ENCODE measurements around the gene ADCY4.
A peak's percentile ranks its signal among the peaks of the same experiment; 100 is the strongest.

Gene ADCY4

DNA sequence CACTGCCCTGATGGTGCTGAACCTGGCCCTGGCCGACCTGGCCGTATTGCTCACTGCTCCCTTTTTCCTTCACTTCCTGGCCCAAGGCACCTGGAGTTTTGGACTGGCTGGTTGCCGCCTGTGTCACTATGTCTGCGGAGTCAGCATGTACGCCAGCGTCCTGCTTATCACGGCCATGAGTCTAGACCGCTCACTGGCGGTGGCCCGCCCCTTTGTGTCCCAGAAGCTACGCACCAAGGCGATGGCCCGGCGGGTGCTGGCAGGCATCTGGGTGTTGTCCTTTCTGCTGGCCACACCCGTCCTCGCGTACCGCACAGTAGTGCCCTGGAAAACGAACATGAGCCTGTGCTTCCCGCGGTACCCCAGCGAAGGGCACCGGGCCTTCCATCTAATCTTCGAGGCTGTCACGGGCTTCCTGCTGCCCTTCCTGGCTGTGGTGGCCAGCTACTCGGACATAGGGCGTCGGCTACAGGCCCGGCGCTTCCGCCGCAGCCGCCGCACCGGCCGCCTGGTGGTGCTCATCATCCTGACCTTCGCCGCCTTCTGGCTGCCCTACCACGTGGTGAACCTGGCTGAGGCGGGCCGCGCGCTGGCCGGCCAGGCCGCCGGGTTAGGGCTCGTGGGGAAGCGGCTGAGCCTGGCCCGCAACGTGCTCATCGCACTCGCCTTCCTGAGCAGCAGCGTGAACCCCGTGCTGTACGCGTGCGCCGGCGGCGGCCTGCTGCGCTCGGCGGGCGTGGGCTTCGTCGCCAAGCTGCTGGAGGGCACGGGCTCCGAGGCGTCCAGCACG lies 18.9 kb downstream of the ADCY4 start:
- DNase-seq (ENCODE audit: low spot score) = no peak

- DNase-seq (ENCODE audit: low spot score) = no peak
These were observed 19.5 kb downstream of the ADCY4 start for GRCh38 chr14:24315243-24315806.

GRCh38 chr14:24314377-24315193 lies 20.3 kb downstream of the ADCY4 start:
- DNase-seq (ENCODE audit: low spot score) = no peak

- no peak for DNase-seq (ENCODE audit: low spot score)
These were observed 21.0 kb downstream of the ADCY4 start for GRCh38 chr14:24313913-24314312.

GRCh38 chr14:24312736-24313507 lies 21.9 kb downstream of the ADCY4 start:
- DNase-seq (ENCODE audit: low spot score) = no peak

DNA sequence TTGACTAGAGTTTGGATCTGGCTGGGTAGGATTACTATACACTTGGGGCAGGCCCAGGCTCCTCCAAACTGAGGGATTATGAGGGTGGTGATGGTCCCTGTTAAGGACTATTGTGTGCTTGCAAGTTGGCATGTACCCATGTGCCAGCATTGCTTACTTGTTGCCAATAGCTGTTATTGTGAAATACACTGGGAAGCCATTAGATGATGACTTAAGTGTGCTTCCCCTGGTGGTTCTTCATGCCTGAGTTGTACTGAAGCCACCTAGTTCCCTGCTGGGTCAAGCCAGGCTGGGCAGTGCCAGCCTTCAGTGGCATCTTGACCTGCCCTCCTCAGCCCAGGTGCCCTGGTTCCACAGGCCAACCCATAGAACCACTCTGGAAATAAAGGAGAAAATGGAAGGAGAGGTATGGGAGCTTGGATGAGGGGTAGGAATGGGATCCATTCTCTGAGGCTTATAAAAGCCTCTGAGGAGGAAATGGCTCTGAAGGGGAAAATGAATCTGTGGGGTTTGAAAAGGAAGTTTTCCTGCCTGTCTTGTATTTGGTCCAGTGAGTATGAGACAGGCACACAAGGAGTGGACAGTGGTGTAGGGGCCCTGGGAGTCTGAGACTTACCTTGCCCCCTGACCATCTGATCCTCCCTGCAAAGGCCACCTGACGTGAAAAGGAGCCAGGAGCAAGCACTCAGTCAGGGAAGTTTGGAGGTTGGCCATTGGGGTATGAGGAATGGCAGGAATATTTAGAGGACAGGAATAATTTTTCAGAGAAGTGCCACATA lies 22.8 kb downstream of the ADCY4 start:
- DNase-seq (ENCODE audit: low spot score) = no peak

- DNase-seq (ENCODE audit: low spot score) = peak; percentile 47
These were observed 23.9 kb downstream of the ADCY4 start, which contains the start of gene LTB4R for GRCh38 chr14:24310646-24311604. Gene LTB4R, plus strand, starts transcription at chr14:24311502. Its CDS starts 4,150 bp downstream, at chr14:24315652.

GRCh38 chr14:24310265-24310645 lies 24.6 kb downstream of the ADCY4 start:
- no peak for DNase-seq (ENCODE audit: low spot score)

GRCh38 chr14:24309538-24310264 lies 25.2 kb downstream of the ADCY4 start, which contains the start of gene LTB4R2:
Gene LTB4R2, plus strand, starts transcription at chr14:24310140. Its CDS starts 525 bp downstream, at chr14:24310665.
- no peak for DNase-seq (ENCODE audit: low spot score)

- DNase-seq (ENCODE audit: low spot score) = no peak
These were observed 26.3 kb downstream of the ADCY4 start for GRCh38 chr14:24308342-24309124.

DNA sequence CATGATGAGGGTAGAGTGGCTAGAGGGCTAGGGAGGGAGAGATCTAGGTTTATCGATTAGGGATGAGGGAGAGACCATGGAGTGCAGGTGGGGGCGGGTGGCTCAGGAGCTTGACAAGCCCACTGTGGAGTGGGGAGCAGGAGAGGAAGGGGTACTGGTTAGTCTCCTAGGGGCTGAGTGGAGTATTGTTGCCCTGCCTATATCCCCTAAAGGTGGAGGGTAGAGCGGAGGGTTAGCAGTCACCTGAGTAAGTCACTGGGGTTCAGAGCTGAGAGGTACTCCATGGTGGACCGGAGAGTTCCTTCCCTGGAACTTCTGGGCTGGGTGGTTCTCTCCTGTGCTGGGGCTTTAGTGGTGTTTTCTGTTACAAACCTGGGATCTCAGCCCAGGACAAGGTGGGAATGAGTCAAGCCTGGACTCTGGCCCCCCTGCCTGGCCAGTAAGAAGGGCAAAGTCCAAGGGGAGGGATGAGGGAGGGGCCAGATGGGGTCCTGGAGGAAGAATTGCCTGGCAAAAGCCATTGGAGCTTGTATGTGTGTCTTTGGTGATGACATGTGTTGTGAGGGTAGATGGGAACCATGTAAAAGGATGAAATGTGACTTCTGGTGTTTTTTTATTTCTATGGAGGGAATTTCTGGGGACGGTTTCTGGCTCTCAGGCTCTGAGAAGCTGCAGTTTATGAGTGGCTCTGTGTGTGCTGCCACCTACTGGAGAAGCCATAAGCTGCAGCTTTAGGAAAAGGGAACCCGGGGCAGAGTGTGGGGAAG lies 27.1 kb downstream of the ADCY4 start, which contains the start of gene CIDEB:
CIDEB (minus strand) TSS at position 403 of the 767 bp plus-strand sequence; CDS start at position 284, 119 bp downstream.
- DNase-seq (ENCODE audit: low spot score) = peak; percentile 70

DNA sequence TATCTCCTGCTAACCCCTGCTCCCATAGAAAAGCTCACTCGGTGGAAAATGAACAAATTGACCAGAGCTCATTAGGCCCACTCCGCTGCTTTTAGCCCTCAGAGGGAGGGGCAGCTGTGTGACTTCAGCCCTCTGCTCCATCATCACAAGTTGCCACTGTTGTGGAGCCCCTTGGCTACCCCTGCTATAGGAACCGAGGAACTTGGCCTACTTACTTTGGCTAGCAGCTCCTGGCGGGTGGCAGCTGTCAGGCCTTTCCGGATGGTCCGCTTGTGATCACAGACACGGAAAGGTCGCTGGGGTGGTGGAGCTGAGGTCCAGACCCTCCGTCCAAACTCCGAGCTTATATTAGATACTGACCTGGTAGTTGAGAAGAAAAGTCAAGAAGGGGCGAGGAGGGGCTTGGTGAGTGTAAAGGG lies 27.7 kb downstream of the ADCY4 start:
- DNase-seq (ENCODE audit: low spot score) = no peak

DNA sequence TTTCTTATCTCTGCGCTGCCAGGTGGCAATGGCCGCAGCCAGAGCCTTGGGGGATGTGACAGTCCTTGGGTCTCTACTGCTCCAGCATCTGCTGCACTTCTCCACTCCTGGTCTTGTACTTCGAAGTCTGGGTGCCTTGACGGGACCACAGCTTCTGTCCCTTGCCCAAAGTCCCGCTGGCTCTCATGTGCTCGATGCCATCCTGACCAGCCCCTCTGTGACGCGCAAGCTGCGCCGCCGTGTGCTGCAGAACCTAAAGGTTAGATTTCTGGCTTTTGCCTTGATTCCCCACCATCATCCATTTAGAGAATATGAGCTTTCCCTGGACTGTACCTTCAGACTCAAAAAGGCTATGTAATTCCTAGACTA lies 30.9 kb downstream of the ADCY4 start:
- DNase-seq (ENCODE audit: low spot score) = no peak

GRCh38 chr14:24300326-24300980 lies 34.4 kb downstream of the ADCY4 start:
- no peak for DNase-seq (ENCODE audit: low spot score)

DNA sequence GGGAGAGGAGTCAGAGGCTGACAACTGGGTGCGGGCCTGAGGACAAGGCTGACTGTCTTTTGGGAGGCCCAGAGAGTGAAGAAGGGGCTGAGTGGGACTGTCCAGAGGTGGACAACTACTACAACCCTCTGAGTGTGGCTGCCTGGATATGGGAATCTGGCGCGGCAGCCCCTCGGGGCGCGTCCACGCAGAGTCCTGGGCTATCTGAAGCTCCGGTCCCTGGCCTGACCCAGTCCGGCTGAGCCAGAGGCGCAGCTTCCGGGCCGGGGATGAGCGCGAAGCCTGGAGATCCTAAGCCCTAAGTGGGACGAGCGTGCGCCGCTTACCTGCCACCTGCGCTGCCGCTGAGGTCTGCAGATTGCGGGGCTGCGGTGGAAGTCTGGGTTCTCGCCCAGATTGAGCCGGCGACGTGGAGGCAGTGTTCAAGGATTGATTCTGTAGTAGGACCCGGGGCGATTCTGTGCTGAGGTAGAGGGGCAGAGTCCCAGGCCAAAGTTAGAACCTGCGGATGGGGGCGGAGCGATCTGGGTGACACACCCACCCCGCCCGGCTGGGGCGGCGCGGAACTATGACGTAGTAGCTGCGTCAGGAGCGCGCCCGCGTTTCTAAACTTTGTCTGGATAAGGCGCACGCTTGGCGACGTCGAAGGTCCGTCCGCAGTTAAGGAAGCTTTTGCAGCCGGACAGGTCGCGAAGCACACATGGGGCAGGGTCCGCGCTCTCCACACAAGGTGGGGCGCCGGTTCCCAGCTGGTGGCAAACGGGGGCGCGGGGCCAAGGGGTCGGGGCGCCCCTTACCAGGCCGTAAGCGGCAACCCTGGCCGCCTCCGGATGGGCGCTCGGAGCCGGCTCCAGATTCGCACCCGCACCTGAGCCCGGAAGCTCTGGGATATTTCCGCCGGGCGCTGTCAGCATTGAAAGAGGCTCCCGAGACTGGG lies 35.3 kb downstream of the ADCY4 start, which contains the start of the genes DHRS1 and NOP9:
DHRS1 (minus strand) TSS at position 526 of the 937 bp plus-strand sequence. CDS start 674 bp downstream, outside the sequence.
NOP9 (plus strand) TSS at position 596 of the 937 bp plus-strand sequence; CDS start at position 701, 105 bp downstream.
- DNase-seq (ENCODE audit: low spot score) = peak; percentile 88

- DNase-seq (ENCODE audit: low spot score) = no peak
These were observed 36.0 kb downstream of the ADCY4 start for GRCh38 chr14:24298892-24299254.

Data from cerebellar cortex (tissue), 1 donor.